Adipocyte (in vitro differentiated cells): ENCODE measurements around the gene GKAP1.
"Not testable (repeated sequence)": the region's sequence is repeated elsewhere in the genome, so short reads cannot be mapped to it uniquely, and the experiment has no call there.

Experiments used
- DNase-seq: peaks from one replicate; pipeline ENCODE4 v3.0.0-alpha.2; 2015; ENCODE audit warnings: low read depth
- H3K27me3 ChIP-seq: replicated peaks from 2 replicates; pipeline ENCODE4 v1.7.0; 2013; ENCODE audit warnings: mild to moderate bottlenecking, low read length, moderate library complexity; ENCODE audit not compliant: control insufficient read depth, insufficient read depth
- H3K36me3 ChIP-seq: 2 replicates; pipeline ENCODE4 v1.7.0; 2013; ENCODE audit warnings: low read length, mild to moderate bottlenecking, moderate library complexity; ENCODE audit not compliant: control insufficient read depth, insufficient read depth, severe bottlenecking
- H3K4me1 ChIP-seq: 2 replicates; pipeline ENCODE4 v1.7.0; 2013; ENCODE audit warnings: mild to moderate bottlenecking, low read length, moderate library complexity; ENCODE audit not compliant: control insufficient read depth, insufficient read depth
- H3K4me3 ChIP-seq: 2 replicates; pipeline ENCODE4 v1.7.0; 2013; ENCODE audit warnings: mild to moderate bottlenecking, low read length, moderate library complexity
- H3K9ac ChIP-seq: 2 replicates; pipeline ENCODE4 v1.7.0; 2013; ENCODE audit warnings: mild to moderate bottlenecking, low read length, moderate library complexity
- H3K9me3 ChIP-seq: 2 replicates; pipeline ENCODE4 v1.7.0; 2013; ENCODE audit warnings: mild to moderate bottlenecking, low read length, moderate library complexity; ENCODE audit not compliant: control insufficient read depth

The GKAP1 gene

DNA sequence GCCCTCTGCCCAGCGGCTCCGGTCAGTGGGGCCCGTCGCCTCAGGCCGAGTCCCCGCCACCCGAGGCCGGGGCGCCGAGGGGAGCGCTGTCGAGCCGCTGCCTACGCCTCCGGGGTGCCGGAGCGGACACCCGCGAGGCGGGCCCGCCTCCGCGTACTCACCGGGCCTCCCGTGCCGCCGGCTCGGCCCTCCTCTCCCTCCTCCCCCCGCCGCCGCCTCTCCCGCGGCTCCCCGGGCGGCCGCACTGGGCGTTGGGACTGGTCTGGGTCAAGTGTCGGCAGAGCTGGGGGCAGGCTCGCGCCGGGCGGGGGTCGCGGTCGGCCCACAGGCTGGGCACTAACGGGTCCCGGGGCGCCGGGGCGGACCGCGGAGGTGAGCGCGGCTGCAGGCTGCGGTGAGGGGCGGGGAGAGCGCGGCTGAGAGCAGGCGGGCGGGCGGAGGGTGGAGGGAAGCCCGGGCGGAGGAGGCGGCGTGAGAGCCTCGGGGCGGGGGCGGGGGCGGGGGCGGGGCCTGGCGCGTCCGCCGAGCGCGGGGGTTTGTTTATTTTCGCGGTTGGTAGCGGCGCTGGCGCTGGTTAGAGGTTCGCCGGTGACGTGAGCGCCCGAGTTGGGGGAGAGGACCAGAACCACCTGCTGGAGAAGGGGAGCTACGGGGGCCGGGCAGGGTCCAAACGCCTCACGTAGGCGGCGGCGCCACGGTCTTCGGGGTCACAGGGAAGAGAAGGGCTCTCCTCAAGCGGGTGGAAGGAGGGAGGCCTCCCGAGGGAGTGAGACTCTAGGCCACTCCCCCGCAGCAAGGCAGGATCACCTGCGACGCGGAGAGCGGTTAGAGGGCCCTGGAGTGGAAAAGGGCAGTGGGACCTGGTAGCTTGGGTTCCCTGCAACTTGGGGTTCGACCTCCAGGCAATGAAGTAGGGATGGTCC lies at the start of gene GKAP1:
Gene GKAP1 (minus strand): TSS at position 414 of the 923 bp plus-strand sequence. CDS start 11,252 bp downstream, outside the sequence.
- Histone ChIP-seq H3K4me3 (peak within 1 kb of the TSS; percentile 78), H3K9ac (peak within 1 kb of the TSS; percentile 70)
- H3K9me3 ChIP-seq, H3K27me3 ChIP-seq, H3K36me3 ChIP-seq, H3K4me1 ChIP-seq: not testable (repeated sequence)
- DNase-seq = peak; percentile 74

DNA sequence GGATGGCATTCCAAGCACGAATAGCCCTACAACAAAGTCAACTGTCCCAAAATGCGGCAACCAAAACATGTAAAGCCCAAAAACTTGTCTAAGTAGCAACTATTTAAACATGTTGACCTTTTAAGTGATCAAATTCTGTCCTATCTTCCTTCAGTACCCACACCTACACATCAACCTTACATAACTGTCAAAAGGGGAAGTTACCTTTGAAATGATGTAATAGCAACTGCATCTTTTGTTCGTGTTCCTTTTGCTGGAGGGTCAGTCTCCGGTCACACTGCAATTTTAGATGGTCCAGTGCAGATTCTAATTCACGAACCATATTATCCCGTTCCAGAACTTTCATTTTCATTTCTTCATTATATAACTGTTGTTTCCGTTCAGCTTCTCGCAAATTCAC lies 32.3 kb upstream of the GKAP1 start:
- not testable (repeated sequence) for H3K27me3 ChIP-seq

DNA sequence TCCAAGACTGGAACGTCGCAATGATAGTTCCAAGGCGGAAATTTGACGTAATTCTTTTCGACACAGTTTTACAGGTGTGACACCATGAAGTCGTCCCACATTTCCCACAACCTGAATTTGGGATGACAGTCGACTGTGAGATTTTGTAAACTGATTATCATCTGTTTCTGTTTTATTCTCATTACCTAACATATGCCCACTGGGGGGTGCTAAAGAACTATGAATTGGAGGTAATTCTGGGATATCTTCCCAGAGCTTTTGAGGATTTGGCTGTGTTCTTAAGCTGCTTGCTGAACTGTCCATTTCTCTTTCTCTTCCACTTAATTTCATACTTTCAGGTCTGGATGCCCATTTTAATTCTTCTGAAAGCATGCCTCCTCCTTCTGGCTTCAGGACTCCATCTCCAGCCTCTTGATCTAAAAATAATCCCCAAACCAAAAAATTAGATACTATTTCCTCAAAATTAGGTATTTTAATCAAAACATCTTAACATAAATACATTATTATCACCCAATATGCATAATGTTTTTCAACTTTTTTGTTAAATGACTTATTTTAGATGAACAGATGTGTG lies 19.6 kb upstream of the GKAP1 start:
- DNase-seq, H3K9ac ChIP-seq, H3K27me3 ChIP-seq, H3K4me1 ChIP-seq, H3K9me3 ChIP-seq, H3K36me3 ChIP-seq, H3K4me3 ChIP-seq: not testable (repeated sequence)

More for the DNA sequence above, 32.3 kb upstream of the GKAP1 start:
- not testable (repeated sequence) for H3K9me3 ChIP-seq, H3K9ac ChIP-seq, H3K36me3 ChIP-seq, DNase-seq, H3K4me3 ChIP-seq, H3K4me1 ChIP-seq

DNA sequence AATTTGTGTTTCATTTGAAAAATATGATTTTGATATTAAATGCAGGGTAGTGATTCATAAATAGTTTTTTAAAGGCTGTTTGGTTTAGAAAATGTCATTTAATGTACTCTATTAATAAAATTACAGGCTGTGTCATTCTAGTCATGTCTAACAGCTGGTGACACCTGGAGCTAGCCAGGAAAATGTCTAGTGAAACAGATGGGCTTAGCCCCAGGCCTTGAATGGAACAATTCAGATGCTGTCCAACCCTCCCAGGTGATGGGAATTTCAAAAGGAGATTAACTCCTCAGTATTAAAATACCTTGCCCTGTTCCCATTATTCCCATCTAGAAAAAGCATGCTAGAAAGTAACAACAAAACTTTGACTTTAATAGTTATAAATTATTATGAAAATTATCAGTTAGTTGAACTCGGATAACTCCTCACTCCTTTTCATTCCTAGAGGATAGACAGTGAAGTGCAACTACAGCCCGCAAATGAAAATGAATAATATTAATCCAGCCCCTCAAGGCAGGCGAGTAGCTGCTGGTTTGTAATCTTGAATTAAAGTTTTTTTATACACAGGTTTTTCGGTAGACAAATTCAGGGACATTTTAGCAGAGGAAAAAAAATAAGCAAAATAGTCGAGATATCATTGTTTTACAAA lies 13.0 kb upstream of the GKAP1 start:
- H3K9ac ChIP-seq, H3K4me1 ChIP-seq, H3K4me3 ChIP-seq, DNase-seq, H3K9me3 ChIP-seq, H3K27me3 ChIP-seq, H3K36me3 ChIP-seq: not testable (repeated sequence)

DNA sequence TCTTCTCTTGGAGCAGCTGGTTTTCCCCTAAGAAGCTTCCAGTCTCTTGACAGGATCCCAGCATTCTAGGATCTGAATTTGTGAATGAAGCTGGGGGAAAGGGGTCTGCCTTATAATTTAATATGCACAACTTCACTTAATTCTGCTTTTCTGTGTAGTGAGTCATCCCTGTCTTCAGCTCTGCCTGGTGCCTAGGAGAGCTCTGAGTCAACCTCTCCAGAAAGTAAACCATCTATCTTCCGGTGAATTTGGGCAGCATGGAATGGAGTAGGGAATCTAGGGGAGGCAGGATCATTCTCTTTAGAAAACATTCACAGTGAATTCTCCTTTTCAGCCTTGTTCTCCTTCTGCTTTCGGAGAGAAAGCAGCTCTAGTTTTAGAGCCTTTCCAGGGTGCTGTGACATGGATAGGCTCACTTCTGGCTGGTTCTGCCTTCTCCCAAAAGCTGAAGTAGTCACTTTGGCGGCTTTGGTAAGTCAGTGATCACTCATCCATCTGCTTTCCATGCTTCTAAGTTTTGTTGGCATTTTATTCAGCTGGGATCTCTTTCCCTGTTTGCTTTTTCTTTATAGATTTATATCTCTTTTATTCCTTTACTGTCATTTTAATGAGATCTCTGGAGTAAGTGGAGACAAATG lies 7.5 kb upstream of the GKAP1 start:
- H3K36me3 ChIP-seq, H3K9me3 ChIP-seq, H3K4me1 ChIP-seq, H3K4me3 ChIP-seq, H3K9ac ChIP-seq, H3K27me3 ChIP-seq: not testable (repeated sequence)
- DNase-seq = peak; percentile 30

DNA sequence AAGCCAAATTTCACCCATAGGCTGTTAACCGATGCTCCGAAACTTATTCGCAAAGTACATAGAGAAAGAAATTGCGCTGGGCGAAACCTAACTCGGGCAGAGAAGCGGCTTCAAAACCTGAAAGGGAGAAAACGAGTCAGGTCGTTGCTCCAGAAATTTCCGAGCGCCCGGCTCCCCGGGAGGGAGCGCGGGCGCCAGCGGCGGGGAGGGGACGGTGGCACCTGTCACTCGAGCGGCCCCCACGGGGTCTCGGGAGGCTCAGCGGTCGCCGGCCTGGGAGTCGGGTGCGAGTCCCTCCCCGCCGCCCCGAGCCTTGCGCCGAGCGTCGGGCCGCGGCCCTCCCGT lies 586 bp downstream of the GKAP1 start:
- not testable (repeated sequence) for H3K36me3 ChIP-seq, H3K4me1 ChIP-seq, H3K27me3 ChIP-seq, H3K9me3 ChIP-seq, DNase-seq
- Histone ChIP-seq H3K9ac (peak overlapping the region; percentile 70), H3K4me3 (peak overlapping the region; percentile 78)

DNA sequence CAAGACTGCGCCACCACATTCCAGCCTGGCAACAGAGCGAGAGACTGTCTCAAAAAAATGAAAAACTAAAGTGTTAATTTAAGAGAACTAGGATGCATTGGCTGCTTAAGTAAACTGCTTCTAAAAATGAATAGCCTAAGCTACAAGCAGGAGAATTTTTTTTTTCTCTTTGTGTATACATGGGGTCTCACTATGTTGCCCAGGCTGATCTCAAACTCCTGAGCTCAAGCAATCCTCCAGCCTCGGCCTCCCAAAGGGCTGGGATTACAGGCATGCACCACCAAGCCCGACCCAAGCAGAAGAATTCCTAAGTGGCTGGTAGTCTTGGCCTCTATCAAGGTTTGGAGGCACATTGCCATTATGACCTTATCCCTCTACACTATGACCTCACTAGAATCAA lies 2.4 kb downstream of the GKAP1 start:
- not testable (repeated sequence) for DNase-seq, H3K27me3 ChIP-seq, H3K9ac ChIP-seq

DNA sequence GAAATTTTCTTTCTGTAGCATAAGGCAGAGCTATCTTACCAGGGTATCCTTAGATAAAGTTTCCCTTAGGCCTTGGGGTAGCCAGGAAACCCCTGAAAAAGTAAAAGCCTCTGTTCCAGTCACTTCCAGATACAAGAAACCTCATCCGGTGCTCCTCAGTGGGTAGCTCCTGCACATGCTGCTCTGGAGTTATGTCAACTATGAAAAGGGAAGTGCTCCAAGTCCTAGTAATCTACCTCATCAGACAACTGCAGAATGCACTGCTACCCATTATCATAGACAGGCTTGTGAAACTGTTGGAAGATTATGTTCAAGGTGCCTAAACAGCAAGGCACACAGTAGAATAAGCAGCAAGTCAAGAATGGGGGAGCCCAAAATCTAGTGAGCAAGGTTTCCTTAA lies 8.4 kb downstream of the GKAP1 start:
- not testable (repeated sequence) for H3K36me3 ChIP-seq, DNase-seq, H3K4me3 ChIP-seq, H3K9me3 ChIP-seq, H3K27me3 ChIP-seq, H3K9ac ChIP-seq, H3K4me1 ChIP-seq

More for the DNA sequence above, 2.4 kb downstream of the GKAP1 start:
- not testable (repeated sequence) for H3K4me3 ChIP-seq, H3K36me3 ChIP-seq, H3K4me1 ChIP-seq, H3K9me3 ChIP-seq

DNA sequence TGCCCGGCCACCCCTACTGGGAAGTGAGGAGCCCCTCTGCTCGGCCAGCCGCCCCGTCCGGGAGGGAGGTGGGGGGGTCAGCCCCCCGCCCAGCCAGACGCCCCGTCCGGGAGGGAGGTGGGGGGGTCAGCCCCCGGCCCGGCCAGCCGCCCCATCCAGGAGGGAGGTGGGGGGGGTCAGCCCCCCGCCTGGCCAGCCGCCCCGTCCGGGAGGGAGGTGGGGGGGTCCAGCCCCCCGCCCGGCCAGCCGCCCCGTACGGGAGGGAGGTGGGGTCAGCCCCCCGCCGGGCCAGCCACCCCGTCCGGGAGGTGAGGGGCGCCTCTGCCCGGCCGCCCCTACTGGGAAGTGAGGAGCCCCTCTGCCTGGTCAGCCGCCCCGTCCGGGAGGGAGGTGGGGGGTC lies 13.1 kb downstream of the GKAP1 start:
- H3K9me3 ChIP-seq, H3K9ac ChIP-seq, H3K4me1 ChIP-seq, H3K27me3 ChIP-seq, H3K4me3 ChIP-seq, DNase-seq, H3K36me3 ChIP-seq: not testable (repeated sequence)

DNA sequence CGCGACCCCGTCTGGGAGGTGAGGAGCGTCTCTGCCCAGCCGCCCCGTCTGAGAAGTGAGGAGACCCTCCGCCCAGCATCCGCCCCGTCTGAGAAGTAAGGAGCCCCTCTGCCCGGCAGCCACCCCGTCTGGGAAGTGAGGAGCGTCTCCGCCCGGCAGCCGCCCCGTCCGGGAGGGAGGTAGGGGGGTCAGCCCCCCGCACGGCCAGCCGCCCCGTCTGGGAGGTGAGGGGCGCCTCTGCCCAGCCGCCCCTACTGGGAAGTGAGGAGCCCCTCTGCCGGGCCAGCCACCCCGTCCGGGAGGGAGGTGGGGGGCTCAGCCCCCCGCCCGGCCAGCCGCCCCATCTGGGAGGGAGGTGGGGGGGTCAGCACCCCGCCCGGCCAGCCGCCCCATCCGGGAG lies 13.6 kb downstream of the GKAP1 start:
- H3K36me3 ChIP-seq, H3K9ac ChIP-seq, DNase-seq, H3K27me3 ChIP-seq, H3K9me3 ChIP-seq, H3K4me1 ChIP-seq, H3K4me3 ChIP-seq: not testable (repeated sequence)
